H1 (cell line): ENCODE data around the gene PDSS1. TPM values are rescaled to one million over a fixed set of nuclear protein-coding genes. Genes with fewer than 3 reads are reported as not detected.

Experiments used
- CTCF ChIA-PET: fragments of 300-600 bp; sonication (Branson Sonifier 250); formaldehyde crosslinking; loops from one replicate; lab custom pipeline; 2021; ENCODE audit not compliant: partially characterized antibody; lab: Charles Lee
- POLR2A ChIA-PET: fragments of 300-600 bp; sonication (Branson Sonifier 250); formaldehyde crosslinking; loops from one replicate; lab custom pipeline; 2021; ENCODE audit warnings: inconsistent platforms; ENCODE audit not compliant: partially characterized antibody; lab: Charles Lee
- DNase-seq, 2 experiments: peaks; one replicate each; pipeline versions ENCODE4 v3.0.0 to v3.0.0-alpha.2; 2010 to 2022; ENCODE audit warnings: low spot score in 2 of 2, low read depth in 1 of 2, mixed read lengths in 1 of 2
- FAIRE-seq: peaks from 2 replicates; lab custom pipeline; 2011; peaks lifted over from hg19 to GRCh38; lab: Jason Lieb, UNC
- H2AFZ ChIP-seq: 2 replicates; pipeline ENCODE4 v1.8.1; 2012; ENCODE audit warnings: low read length, inconsistent platforms
- H2AK5ac ChIP-seq: 2 replicates; pipeline ENCODE4 v1.6.1; 2013; ENCODE audit warnings: low read depth, low read length
- H2BK120ac ChIP-seq: replicated peaks from 2 replicates; pipeline ENCODE3; 2013; ENCODE audit warnings: low read depth, low read length, inconsistent platforms
- H2BK12ac ChIP-seq: 2 replicates; pipeline ENCODE4 v1.6.1; 2013; ENCODE audit warnings: low read depth, low read length
- H2BK15ac ChIP-seq: 2 replicates; pipeline ENCODE4 v1.6.1; 2013; ENCODE audit warnings: low read length
- H2BK20ac ChIP-seq: 2 replicates; pipeline ENCODE4 v1.6.1; 2013; ENCODE audit warnings: low read length
- H2BK5ac ChIP-seq: 2 replicates; pipeline ENCODE4 v1.6.1; 2013; ENCODE audit warnings: low read depth, low read length
- H3K14ac ChIP-seq: 2 replicates; pipeline ENCODE4 v1.6.1; 2013; ENCODE audit warnings: inconsistent platforms; ENCODE audit not compliant: insufficient read length
- H3K18ac ChIP-seq: 2 replicates; pipeline ENCODE4 v1.6.1; 2013; ENCODE audit warnings: low read length; ENCODE audit errors: extremely low read depth
- H3K23ac ChIP-seq: 2 replicates; pipeline ENCODE4 v1.6.1; 2013; ENCODE audit warnings: inconsistent platforms; ENCODE audit not compliant: insufficient read length
- H3K23me2 ChIP-seq: 2 replicates; pipeline ENCODE4 v1.6.1; 2013; ENCODE audit warnings: low read depth, low read length
- H3K27ac ChIP-seq: 2 replicates; pipeline ENCODE4 v1.6.1; 2011; ENCODE audit warnings: low read depth, low read length, inconsistent platforms
- H3K27me3 ChIP-seq, 4 experiments: replicated peaks in 1 of 4; 1 replicate in 1 of 4; 2 replicates in 3 of 4; pipeline versions ENCODE4 v1.6.1 to v1.8.1; 2011 to 2013; ENCODE audit warnings: low read length in 3 of 4, mild to moderate bottlenecking in 3 of 4, inconsistent platforms in 2 of 4, mixed read lengths in 2 of 4, moderate library complexity in 1 of 4; ENCODE audit not compliant: control insufficient read depth in 3 of 4, insufficient read depth in 3 of 4; ENCODE audit errors: extremely low read depth in 1 of 4
- H3K36me3 ChIP-seq, 4 experiments: 2 replicates each; pipeline versions ENCODE4 v1.6.1 to v1.8.1; 2011 to 2013; ENCODE audit warnings: mild to moderate bottlenecking in 4 of 4, low read length in 3 of 4, moderate library complexity in 2 of 4, control low read depth in 1 of 4, inconsistent platforms in 1 of 4; ENCODE audit not compliant: insufficient read depth in 4 of 4, control insufficient read depth in 2 of 4
- H3K4ac ChIP-seq: replicated peaks from 2 replicates; pipeline ENCODE3; 2013; ENCODE audit warnings: low read length, low read depth, mixed read lengths, inconsistent platforms; ENCODE audit not compliant: insufficient read length
- H3K4me1 ChIP-seq, 4 experiments: replicated peaks in 1 of 4; 1 replicate in 1 of 4; 2 replicates in 3 of 4; pipeline versions ENCODE4 v1.6.1 to v1.8.1; 2011 to 2013; ENCODE audit warnings: low read length in 3 of 4, inconsistent platforms in 2 of 4, mixed read lengths in 1 of 4; ENCODE audit not compliant: insufficient read depth in 4 of 4, control insufficient read depth in 3 of 4
- H3K4me2 ChIP-seq, 2 experiments: 2 replicates each; pipeline versions ENCODE4 v1.6.1 to v1.8.1; 2011 to 2013; ENCODE audit warnings: low read depth in 2 of 2, low read length in 2 of 2, control low read depth in 1 of 2, inconsistent platforms in 1 of 2, mild to moderate bottlenecking in 1 of 2; ENCODE audit not compliant: insufficient read depth in 1 of 2
- H3K4me3 ChIP-seq, 4 experiments: fragments of 200-600, 300-600 bp in 1 of 4; sonication (generic), shearing (Covaris generic), sonication (Bioruptor Twin) in 1 of 4; 2 replicates each; pipeline versions ENCODE4 v1.5.1 to v1.8.1; 2011 to 2016; ENCODE audit warnings: low read length in 4 of 4, low read depth in 3 of 4, control low read depth in 2 of 4, inconsistent platforms in 2 of 4, mild to moderate bottlenecking in 2 of 4, mixed read lengths in 1 of 4, moderate library complexity in 1 of 4; ENCODE audit not compliant: insufficient read depth in 2 of 4; ENCODE audit errors: extremely low read depth in 1 of 4
- H3K56ac ChIP-seq: replicated peaks from 2 replicates; pipeline ENCODE3; 2013; ENCODE audit warnings: low read depth, mild to moderate bottlenecking, mixed read lengths, low read length, inconsistent platforms; ENCODE audit not compliant: insufficient read length
- H3K79me1 ChIP-seq: 2 replicates; pipeline ENCODE4 v1.6.1; 2013; ENCODE audit warnings: low read depth, low read length, control low read depth
- H3K79me2 ChIP-seq, 2 experiments: 2 replicates each; pipeline versions ENCODE4 v1.6.1 to v1.8.1; 2012 to 2013; ENCODE audit warnings: low read length in 2 of 2, mild to moderate bottlenecking in 2 of 2, inconsistent platforms in 1 of 2; ENCODE audit not compliant: insufficient read depth in 2 of 2, control insufficient read depth in 1 of 2
- H3K9ac ChIP-seq, 4 experiments: replicated peaks in 1 of 4; 1 replicate in 1 of 4; 2 replicates in 3 of 4; pipeline versions ENCODE4 v1.6.1 to v1.8.1; 2011 to 2013; ENCODE audit warnings: low read depth in 3 of 4, low read length in 3 of 4, control low read depth in 2 of 4, mild to moderate bottlenecking in 2 of 4, moderate library complexity in 2 of 4, inconsistent platforms in 1 of 4; ENCODE audit errors: extremely low read depth in 1 of 4
- H3K9me3 ChIP-seq, 2 experiments: 2 replicates each; pipeline versions ENCODE4 v1.6.1 to v1.8.1; 2012 to 2013; ENCODE audit warnings: mild to moderate bottlenecking in 2 of 2, moderate library complexity in 2 of 2, control low read depth in 1 of 2, inconsistent platforms in 1 of 2, low read depth in 1 of 2, low read length in 1 of 2, mixed read lengths in 1 of 2; ENCODE audit not compliant: insufficient read depth in 2 of 2
- H4K20me1 ChIP-seq, 2 experiments: replicated peaks in 1 of 2; 2 replicates each; pipeline versions ENCODE3 to v1.8.1; 2011 to 2013; ENCODE audit warnings: inconsistent platforms in 2 of 2, low read length in 2 of 2, mild to moderate bottlenecking in 1 of 2; ENCODE audit not compliant: insufficient read depth in 2 of 2, control insufficient read depth in 1 of 2
- H4K5ac ChIP-seq: 2 replicates; pipeline ENCODE4 v1.6.1; 2013; ENCODE audit warnings: low read length, low read depth, mixed read lengths, inconsistent platforms; ENCODE audit not compliant: insufficient read length
- H4K8ac ChIP-seq: 2 replicates; pipeline ENCODE4 v1.8.0; 2013; ENCODE audit warnings: mild to moderate bottlenecking, moderate library complexity, low read length, inconsistent platforms; ENCODE audit not compliant: insufficient read depth; ENCODE audit errors: extremely low read depth
- H4K91ac ChIP-seq: replicated peaks from 2 replicates; pipeline ENCODE3; 2013; ENCODE audit warnings: low read length, mixed read lengths, inconsistent platforms; ENCODE audit not compliant: insufficient read length
- BCL11A ChIP-seq, 2 experiments: IDR thresholded peaks; one replicate each; pipeline ENCODE4 v1.6.1; 2011; ENCODE audit warnings: low read depth in 2 of 2, low read length in 2 of 2, mild to moderate bottlenecking in 2 of 2
- CREB1 ChIP-seq: IDR thresholded peaks from 2 replicates; pipeline ENCODE4 v1.6.1; 2012; ENCODE audit warnings: inconsistent platforms
- GABPA ChIP-seq: IDR thresholded peaks from 2 replicates; pipeline ENCODE4 v1.6.1; 2011; ENCODE audit warnings: mild to moderate bottlenecking, low read length, moderate library complexity, borderline replicate concordance; ENCODE audit not compliant: insufficient read depth
- HDAC2 ChIP-seq, 2 experiments: fragments of 300-600 bp in 1 of 2; sonication (generic) in 1 of 2; IDR thresholded peaks; 2 replicates each; pipeline ENCODE4 v1.6.1; 2011 to 2012; ENCODE audit warnings: low read depth in 2 of 2, low read length in 2 of 2, mild to moderate bottlenecking in 2 of 2, moderate library complexity in 2 of 2, borderline replicate concordance in 1 of 2, inconsistent platforms in 1 of 2
- KDM1A ChIP-seq: fragments of 200-600, 300-600 bp; sonication (generic); IDR thresholded peaks from 2 replicates; pipeline ENCODE4 v1.7.1; 2016; ENCODE audit warnings: mild to moderate bottlenecking, low read length, borderline replicate concordance
- SP4 ChIP-seq: IDR thresholded peaks from 2 replicates; pipeline ENCODE4 v1.6.1; 2012; ENCODE audit warnings: low read length, inconsistent platforms
- SRF ChIP-seq: IDR thresholded peaks from 2 replicates; pipeline ENCODE4 v1.6.1; 2011; ENCODE audit warnings: mild to moderate bottlenecking, low read depth, low read length, moderate library complexity
- SUZ12 ChIP-seq: fragments of 200-600 bp; sonication (generic); IDR thresholded peaks from 2 replicates; pipeline ENCODE4 v1.6.1; 2012; ENCODE audit warnings: mild to moderate bottlenecking, inconsistent platforms, low read length, moderate library complexity, mixed read lengths
- TAF7 ChIP-seq: optimal IDR thresholded peaks from 2 replicates; pipeline ENCODE3; 2011; ENCODE audit warnings: low read depth, mild to moderate bottlenecking, inconsistent platforms, low read length, moderate library complexity, borderline replicate concordance
- TCF12 ChIP-seq: IDR thresholded peaks from 2 replicates; pipeline ENCODE4 v1.6.1; 2011; ENCODE audit warnings: low read depth, mild to moderate bottlenecking, low read length
- WGBS, 2 experiments: shearing (Covaris generic) in 1 of 2; methylation state at CpG; one replicate each; pipeline versions ENCODE4 v1.1.6 to v1.1.7; 2013 to 2015; ENCODE audit warnings: low lambda C conversion rate in 2 of 2, mixed read lengths in 2 of 2, inconsistent platforms in 1 of 2, low coverage in 1 of 2, missing lambda C conversion rate in 1 of 2; ENCODE audit not compliant: insufficient replicate concordance in 2 of 2, insufficient coverage in 1 of 2, insufficient read length in 1 of 2; ENCODE audit errors: extremely low coverage in 1 of 2, missing lambda C conversion rate in 1 of 2; 5-methylcytosine and 5-hydroxymethylcytosine counted together
- polyA plus RNA-seq, 7 experiments: library from polyadenylated mRNA; depleted of rRNA in 3 of 7; stranded (reverse) in 5 of 7; unstranded in 2 of 7; fragments of >200 nt in 5 of 7; fragments of 200-250 nt in 2 of 7; gene quantifications; 1 replicate in 5 of 7; 2 replicates in 1 of 7; 4 replicates in 1 of 7; pipeline versions ENCODE4 v1.2.1 to v1.2.3, GENCODE V29; 2011 to 2013; ENCODE audit warnings: missing spikeins in 2 of 7, mixed read lengths in 2 of 7
- total RNA-seq: library from RNA; stranded (reverse); fragmentation: NEBNext Ultra II Directional; extraction: Animal tissue kit (Norgen Biotek cat#: 25700); gene quantifications from 2 replicates; pipeline ENCODE4 v1.2.1, GENCODE V29; 2021

PDSS1 gene
- total and polyA plus RNA-seq, 2 of the 8 experiments (the other 6 are each of a cell fraction or from before 2014, with no cell fraction given) = 21.3 to 26.0 TPM

DNA sequence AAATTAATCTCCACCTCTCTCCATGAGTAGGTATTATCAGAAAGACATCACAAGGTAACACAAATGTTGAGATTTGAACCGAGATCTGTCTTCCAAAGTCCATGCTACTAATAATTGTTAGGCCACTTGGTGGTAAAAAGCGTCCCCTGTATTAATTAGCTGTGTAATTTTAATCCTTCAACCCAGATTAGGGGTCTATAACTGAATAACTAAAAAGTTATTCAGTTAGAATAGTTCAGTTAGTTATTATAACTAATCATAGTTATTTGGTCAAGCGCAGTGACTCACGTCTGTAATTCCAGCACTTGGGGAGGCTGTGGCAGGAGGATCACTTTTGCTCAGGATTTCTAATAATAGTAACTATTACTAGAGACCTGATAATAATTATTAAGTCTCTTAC lies 5.6 kb downstream of the PDSS1 start:
- no peak overlapping the region for H3K4me2 ChIP-seq
- H2BK5ac ChIP-seq = no peak overlapping the region
- no peak overlapping the region for H2BK12ac ChIP-seq
- H4K5ac ChIP-seq = no peak overlapping the region
- TF ChIP-seq SUZ12 (no peak), HDAC2 (IDR thresholded peaks at IDR 0.05; ENCODE audit: borderline replicate concordance in 1 of 2, low read depth in 2 of 2, low read length in 2 of 2) (no peak), SP4 (no peak), CREB1 (no peak), KDM1A (no peak), SRF (no peak), TAF7 (no peak), TCF12 (no peak), GABPA (no peak), BCL11A (IDR thresholded peaks at IDR 0.05; ENCODE audit: low read depth in 2 of 2, low read length in 2 of 2) (no peak)
- TF ChIP-seq, all 59 proteins: peak for 0
- Histone ChIP-seq H2BK20ac (no peak overlapping the region), H3K18ac (no peak overlapping the region), H3K27ac (no peak overlapping the region), H3K23ac (no peak overlapping the region), H3K4ac (no peak overlapping the region), H2AK5ac (no peak overlapping the region), H3K4me1 (peaks cover 0 to 2% (median 1%) of the 10 kb centered on the region in 4 experiments; a peak in 2 of 7 replicates), H4K20me1 (no peaks in the 10 kb centered on the region), H3K23me2 (peaks cover 3% of the 10 kb centered on the region; the same call in 1 of the 2 replicates), H3K27me3 (no peaks in the 10 kb centered on the region), H3K79me1 (peaks cover 12% of the 10 kb centered on the region), H4K8ac (no peak overlapping the region), H3K9ac (no peak overlapping the region), H3K56ac (no peak overlapping the region), H3K9me3 (no peaks in the 10 kb centered on the region), H2BK120ac (no peak overlapping the region), H3K14ac (no peak overlapping the region), H4K91ac (no peak overlapping the region), H3K36me3 (peaks cover 0 to 31% (median 4%) of the 10 kb centered on the region in 4 experiments; a peak in 6 of 8 replicates), H2AFZ (no peak overlapping the region), H3K4me3 (no peak overlapping the region), H3K79me2 (peaks cover 8 to 55% of the 10 kb centered on the region in 2 experiments), H2BK15ac (no peak overlapping the region)
- CTCF ChIA-PET = interaction anchor here (0.6 kb wide), 1 partner anchor 211 kb away, joined by 3 read pairs; no protein-coding TSS in a partner anchor
- POLR2A ChIA-PET = interaction anchor here (0.6 kb wide), 2 partner anchors 217 to 314 kb away, joined by 3 read pairs; no protein-coding TSS in a partner anchor
- 87% methylated on average over 4 of the region's 4 CpGs; no CpG with 5 or more reads in 1 of the 2 experiments for WGBS, 2 experiments
- FAIRE-seq (no peak), DNase-seq (no peak)
